OCI-LY3 (cell line): ENCODE data around the gene CPNE8.

Experiments used
- CTCF ChIP-seq: fragments of 200-600, 300-600 bp; sonication (generic); IDR thresholded peaks from 2 replicates; pipeline ENCODE4 v1.5.1; 2014; ENCODE audit warnings: antibody characterized with exemption, low read length, low read depth
- EZH2phosphoT487 ChIP-seq: fragments of 200-600 bp; shearing (Covaris generic); IDR thresholded peaks from 2 replicates; pipeline ENCODE4 v1.6.1; 2018; ENCODE audit warnings: antibody characterized with exemption, mixed run types, low read depth

- no peak for TF ChIP-seq CTCF
- TF ChIP-seq EZH2phosphoT487, result no peak
These were observed 91.5 kb downstream of the CPNE8 start for GRCh38 chr12:38813923-38814322.
